ENCODE data around the gene MUL1. TPM values are rescaled to one million over a fixed set of nuclear protein-coding genes. Genes with fewer than 3 reads are reported as not detected.

Gene MUL1
- total RNA-seq, 1 experiment from 2014 or later, result 24.7 TPM

DNA sequence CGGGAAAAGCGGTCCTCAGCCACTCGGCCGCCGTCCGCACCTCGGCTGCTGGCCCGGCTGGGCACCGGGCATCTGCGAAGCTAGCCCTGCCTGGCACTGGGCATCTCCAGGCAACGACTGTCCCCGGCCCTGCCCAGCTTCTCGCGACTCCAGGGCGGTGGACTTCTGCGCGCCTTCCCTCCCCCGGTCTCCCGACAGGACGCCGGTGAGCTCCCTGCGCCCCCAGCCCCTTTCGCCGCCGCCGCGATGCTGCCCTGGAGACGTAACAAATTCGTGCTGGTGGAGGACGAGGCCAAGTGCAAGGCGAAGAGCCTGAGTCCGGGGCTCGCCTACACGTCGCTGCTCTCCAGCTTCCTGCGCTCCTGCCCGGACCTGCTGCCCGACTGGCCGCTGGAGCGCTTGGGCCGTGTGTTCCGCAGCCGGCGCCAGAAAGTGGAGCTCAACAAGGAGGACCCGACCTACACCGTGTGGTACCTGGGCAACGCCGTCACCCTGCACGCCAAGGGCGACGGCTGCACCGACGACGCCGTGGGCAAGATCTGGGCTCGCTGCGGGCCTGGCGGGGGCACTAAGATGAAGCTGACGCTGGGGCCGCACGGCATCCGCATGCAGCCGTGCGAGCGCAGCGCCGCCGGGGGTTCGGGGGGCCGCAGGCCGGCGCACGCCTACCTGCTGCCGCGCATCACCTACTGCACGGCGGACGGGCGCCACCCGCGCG, 44.9 kb upstream of the MUL1 start:
- no peaks in the 10 kb centered on the region for H3K9me3 ChIP-seq (ENCODE audit: control insufficient read depth in 1 of 2, insufficient read depth in 1 of 2, low read depth in 1 of 2, low read length in 2 of 2)
- DNase-seq (ENCODE audit: low read depth, low spot score) (no peak), ATAC-seq (no peak)
- no peak overlapping the region for H2AFZ ChIP-seq (ENCODE audit: low read depth, low read length, poor library complexity, severe bottlenecking)
- no peaks in the 10 kb centered on the region for H4K20me1 ChIP-seq (ENCODE audit: insufficient read depth)
- no TSS peak for BruUV-seq (replicated peaks)
- H3K9ac ChIP-seq (ENCODE audit: low read length), result no peak overlapping the region
- RAD21 ChIA-PET (ENCODE audit: low non-redundant PET in 1 of 2, low total read pairs in 2 of 2, uncharacterized antibody in 2 of 2, unreplicated experiment in 2 of 2), result no interaction called here
- H3K4me1 ChIP-seq (ENCODE audit: control insufficient read depth in 1 of 2, insufficient read depth in 2 of 2, low read length in 2 of 2), result no peaks in the 10 kb centered on the region
- no peaks in the 10 kb centered on the region for H3K36me3 ChIP-seq (ENCODE audit: control insufficient read depth in 1 of 2, insufficient read depth in 2 of 2, low read length in 2 of 2)
- no peaks in the 10 kb centered on the region for H3K27me3 ChIP-seq (ENCODE audit: insufficient read depth, low read length)
- intact Hi-C loops (cut with micrococcal nuclease), result no loop called here
- no peak overlapping the region for H3K4me2 ChIP-seq (ENCODE audit: low read length)
- no peaks in the 10 kb centered on the region for H3K9me2 ChIP-seq (ENCODE audit: insufficient read depth)
- CTCF ChIA-PET, result no interaction called here
- no peak overlapping the region for H3K27ac ChIP-seq (ENCODE audit: low read depth, low read length)
- POLR2A ChIA-PET, result no interaction called here
- no peaks in the 10 kb centered on the region for H3K79me2 ChIP-seq (ENCODE audit: insufficient read depth, low read length)
- no peak overlapping the region for H3K4me3 ChIP-seq (replicated peaks in 1 of 2; ENCODE audit: low read depth in 1 of 2, low read length in 2 of 2)
- no peak for TF ChIP-seq JUND (IDR thresholded peaks at IDR 0.05)
- TF ChIP-seq RAD21 (IDR thresholded peaks at IDR 0.05; ENCODE audit: low read depth), result no peak
- TF ChIP-seq YY1 (IDR thresholded peaks at IDR 0.05; ENCODE audit: extremely low read depth, insufficient replicate concordance, low read depth, low read length), result no peak
- no peak for TF ChIP-seq ZNF274 (IDR thresholded peaks at IDR 0.05; ENCODE audit: low read depth, low read length)
- TF ChIP-seq, protein P1, sequence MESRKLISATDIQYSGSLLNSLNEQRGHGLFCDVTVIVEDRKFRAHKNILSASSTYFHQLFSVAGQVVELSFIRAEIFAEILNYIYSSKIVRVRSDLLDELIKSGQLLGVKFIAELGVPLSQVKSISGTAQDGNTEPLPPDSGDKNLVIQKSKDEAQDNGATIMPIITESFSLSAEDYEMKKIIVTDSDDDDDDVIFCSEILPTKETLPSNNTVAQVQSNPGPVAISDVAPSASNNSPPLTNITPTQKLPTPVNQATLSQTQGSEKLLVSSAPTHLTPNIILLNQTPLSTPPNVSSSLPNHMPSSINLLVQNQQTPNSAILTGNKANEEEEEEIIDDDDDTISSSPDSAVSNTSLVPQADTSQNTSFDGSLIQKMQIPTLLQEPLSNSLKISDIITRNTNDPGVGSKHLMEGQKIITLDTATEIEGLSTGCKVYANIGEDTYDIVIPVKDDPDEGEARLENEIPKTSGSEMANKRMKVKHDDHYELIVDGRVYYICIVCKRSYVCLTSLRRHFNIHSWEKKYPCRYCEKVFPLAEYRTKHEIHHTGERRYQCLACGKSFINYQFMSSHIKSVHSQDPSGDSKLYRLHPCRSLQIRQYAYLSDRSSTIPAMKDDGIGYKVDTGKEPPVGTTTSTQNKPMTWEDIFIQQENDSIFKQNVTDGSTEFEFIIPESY (IDR thresholded peaks at IDR 0.05; ENCODE audit: extremely low read depth, insufficient replicate concordance, low read length), result no peak
- no peak for TF ChIP-seq SP1 (IDR thresholded peaks at IDR 0.05; ENCODE audit: low read depth)
- TF ChIP-seq, protein P2, sequence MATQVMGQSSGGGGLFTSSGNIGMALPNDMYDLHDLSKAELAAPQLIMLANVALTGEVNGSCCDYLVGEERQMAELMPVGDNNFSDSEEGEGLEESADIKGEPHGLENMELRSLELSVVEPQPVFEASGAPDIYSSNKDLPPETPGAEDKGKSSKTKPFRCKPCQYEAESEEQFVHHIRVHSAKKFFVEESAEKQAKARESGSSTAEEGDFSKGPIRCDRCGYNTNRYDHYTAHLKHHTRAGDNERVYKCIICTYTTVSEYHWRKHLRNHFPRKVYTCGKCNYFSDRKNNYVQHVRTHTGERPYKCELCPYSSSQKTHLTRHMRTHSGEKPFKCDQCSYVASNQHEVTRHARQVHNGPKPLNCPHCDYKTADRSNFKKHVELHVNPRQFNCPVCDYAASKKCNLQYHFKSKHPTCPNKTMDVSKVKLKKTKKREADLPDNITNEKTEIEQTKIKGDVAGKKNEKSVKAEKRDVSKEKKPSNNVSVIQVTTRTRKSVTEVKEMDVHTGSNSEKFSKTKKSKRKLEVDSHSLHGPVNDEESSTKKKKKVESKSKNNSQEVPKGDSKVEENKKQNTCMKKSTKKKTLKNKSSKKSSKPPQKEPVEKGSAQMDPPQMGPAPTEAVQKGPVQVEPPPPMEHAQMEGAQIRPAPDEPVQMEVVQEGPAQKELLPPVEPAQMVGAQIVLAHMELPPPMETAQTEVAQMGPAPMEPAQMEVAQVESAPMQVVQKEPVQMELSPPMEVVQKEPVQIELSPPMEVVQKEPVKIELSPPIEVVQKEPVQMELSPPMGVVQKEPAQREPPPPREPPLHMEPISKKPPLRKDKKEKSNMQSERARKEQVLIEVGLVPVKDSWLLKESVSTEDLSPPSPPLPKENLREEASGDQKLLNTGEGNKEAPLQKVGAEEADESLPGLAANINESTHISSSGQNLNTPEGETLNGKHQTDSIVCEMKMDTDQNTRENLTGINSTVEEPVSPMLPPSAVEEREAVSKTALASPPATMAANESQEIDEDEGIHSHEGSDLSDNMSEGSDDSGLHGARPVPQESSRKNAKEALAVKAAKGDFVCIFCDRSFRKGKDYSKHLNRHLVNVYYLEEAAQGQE (IDR thresholded peaks at IDR 0.05; ENCODE audit: low read depth), result no peak
- no peak for TF ChIP-seq CBX3 (IDR thresholded peaks at IDR 0.05; ENCODE audit: low read depth)
